ENCODE measurements around the gene STRBP.

The STRBP gene

GRCh38 chr9:123108976-123109375 is 159.4 kb downstream of the STRBP start:
- no peak for TF ChIP-seq CTCF (IDR thresholded peaks at IDR 0.05; ENCODE audit: insufficient read depth, low read depth, low read length, missing control alignments)
- H3K4me3 ChIP-seq (ENCODE audit: low read length), result no peak overlapping the region
- no peak for DNase-seq (ENCODE audit: low read depth)

GRCh38 chr9:123107639-123108285 is 160.6 kb downstream of the STRBP start:
- no peak overlapping the region for H3K4me3 ChIP-seq (ENCODE audit: low read length)
- no peak for DNase-seq (ENCODE audit: low read depth)
- no peak for TF ChIP-seq CTCF (IDR thresholded peaks at IDR 0.05; ENCODE audit: insufficient read depth, low read depth, low read length, missing control alignments)

- no peak overlapping the region for H3K4me3 ChIP-seq (ENCODE audit: low read length)
- no peak for TF ChIP-seq CTCF (IDR thresholded peaks at IDR 0.05; ENCODE audit: insufficient read depth, low read depth, low read length, missing control alignments)
- no peak for DNase-seq (ENCODE audit: low read depth)
Measured at GRCh38 chr9:123105490-123105889, 162.9 kb downstream of the STRBP start.

- DNase-seq (ENCODE audit: low read depth), result no peak
- no peak overlapping the region for H3K4me3 ChIP-seq (ENCODE audit: low read length)
- no peak for TF ChIP-seq CTCF (IDR thresholded peaks at IDR 0.05; ENCODE audit: insufficient read depth, low read depth, low read length, missing control alignments)
Measured at GRCh38 chr9:123104807-123105206, 163.6 kb downstream of the STRBP start.

- TF ChIP-seq CTCF (IDR thresholded peaks at IDR 0.05; ENCODE audit: insufficient read depth, low read depth, low read length, missing control alignments), result peak; percentile 54
- H3K4me3 ChIP-seq (ENCODE audit: low read length), result no peak overlapping the region
- DNase-seq (ENCODE audit: low read depth), result peak; percentile 65
Measured at GRCh38 chr9:123102375-123103113, 165.8 kb downstream of the STRBP start.

- no peak overlapping the region for H3K4me3 ChIP-seq (ENCODE audit: low read length)
- no peak for DNase-seq (ENCODE audit: low read depth)
- no peak for TF ChIP-seq CTCF (IDR thresholded peaks at IDR 0.05; ENCODE audit: insufficient read depth, low read depth, low read length, missing control alignments)
Measured at GRCh38 chr9:123099548-123099947, 168.8 kb downstream of the STRBP start.

Data from epithelial cell of esophagus (primary cell).